Fibroblast of skin of right quadriceps (primary cell): ENCODE data around the gene DOCK1.

Experiments used
- DNase-seq: peaks from one replicate; pipeline ENCODE4 v3.0.0-alpha.2; 2013

DOCK1 gene

DNA sequence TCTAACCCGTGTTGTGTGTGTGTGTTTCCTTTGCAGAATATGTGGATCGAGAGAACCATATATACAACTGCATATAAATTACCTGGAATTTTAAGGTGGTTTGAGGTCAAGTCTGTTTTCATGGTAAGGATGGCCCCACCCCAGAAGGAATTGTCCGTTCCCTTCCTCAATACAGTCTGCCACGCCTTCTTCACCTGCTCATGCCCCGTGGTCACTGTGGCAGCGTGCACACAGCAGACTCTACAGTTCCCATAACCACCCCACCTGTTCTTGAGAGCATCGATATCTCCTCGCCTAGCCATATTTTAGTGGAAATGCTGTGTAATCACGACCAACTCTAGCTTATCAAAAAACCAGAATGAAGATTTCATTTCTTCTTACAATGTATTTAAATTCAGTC is 509.9 kb downstream of the DOCK1 start:
- no peak for DNase-seq

DNA sequence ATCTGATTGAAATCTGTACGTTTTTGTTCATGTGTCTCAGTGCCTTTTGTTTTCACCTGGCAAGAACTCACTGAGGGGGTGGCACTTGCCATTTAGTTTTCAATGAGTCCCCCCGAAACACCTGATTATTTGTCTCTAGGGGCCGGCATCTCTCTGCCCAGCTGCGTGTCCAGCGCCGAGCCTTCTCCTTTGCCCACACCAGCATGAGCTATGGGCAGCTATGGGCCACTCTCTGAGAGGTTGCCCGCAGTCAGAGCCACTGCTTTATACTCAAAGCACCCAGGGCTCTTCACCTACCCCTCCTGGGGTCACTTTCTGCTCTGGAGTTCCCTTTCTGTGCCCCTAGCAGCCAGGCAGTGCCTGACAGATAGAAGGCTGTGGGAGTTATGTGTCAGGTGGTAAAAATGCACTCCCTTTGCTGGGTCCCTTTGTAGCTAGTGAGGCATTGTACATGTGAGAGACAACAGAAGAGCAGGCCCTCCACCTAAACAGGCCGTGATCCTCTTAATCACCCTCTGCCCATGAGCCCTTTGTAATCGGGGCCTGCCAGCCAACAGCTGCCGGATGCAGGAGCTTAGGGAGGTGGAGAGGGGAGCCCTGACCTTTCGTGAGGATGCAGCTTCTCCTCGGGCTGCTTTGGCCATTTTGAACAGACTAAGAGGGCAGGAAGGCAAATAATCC is 510.8 kb downstream of the DOCK1 start:
- no peak for DNase-seq

DNA sequence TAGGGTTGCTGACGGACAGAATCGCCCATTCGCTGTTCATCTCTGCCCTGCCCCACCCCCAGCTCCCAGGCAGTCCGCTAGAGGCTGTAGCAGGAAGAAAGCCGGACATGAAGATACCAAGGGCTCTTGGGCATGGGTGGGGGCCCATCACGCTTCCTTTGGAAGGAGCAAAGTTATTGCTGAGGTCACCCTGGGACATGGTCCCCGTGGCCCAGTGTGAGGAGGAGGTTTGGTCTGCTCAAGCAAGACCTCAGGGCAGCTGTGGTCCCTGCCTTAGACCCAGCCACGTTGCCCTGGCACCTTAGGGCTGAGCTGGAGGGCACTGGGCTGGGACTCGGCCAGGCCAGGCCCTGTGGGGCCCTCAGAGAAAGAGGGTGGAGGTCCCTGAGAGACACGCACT is 511.8 kb downstream of the DOCK1 start:
- no peak for DNase-seq

DNA sequence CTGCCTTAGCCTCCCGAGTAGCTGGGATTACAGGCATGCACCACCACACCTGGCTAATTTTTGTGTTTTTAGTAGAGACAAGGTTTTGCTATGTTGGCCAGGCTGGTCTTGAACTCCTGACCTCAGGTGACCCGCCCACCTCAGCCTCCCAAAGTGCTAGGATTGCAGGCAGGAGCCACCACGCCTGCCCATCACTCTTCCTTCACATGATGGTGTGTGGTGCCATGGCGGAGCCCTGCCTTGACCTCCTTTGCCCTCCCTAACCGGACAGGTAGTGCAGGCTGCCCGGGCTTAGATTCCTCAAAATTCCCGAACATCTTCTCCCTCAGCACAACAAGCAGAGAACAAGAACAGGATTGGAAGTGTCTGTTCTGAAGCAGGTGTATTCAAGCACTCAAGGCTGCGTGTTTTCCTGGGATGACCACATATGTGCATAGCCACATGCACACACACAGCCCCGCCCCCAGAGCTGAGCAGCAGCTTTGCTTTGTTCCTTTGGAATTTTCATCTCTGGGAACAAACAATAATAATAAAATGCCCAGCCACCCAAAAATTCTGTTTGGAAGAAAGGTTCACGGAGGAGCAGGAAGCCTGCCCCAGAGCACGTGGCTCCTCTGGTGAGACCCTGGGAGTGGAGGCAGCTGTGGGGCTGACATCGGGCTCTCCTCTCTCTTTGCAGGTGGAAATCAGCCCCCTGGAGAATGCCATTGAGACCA is 512.6 kb downstream of the DOCK1 start:
- DNase-seq, result no peak

DNA sequence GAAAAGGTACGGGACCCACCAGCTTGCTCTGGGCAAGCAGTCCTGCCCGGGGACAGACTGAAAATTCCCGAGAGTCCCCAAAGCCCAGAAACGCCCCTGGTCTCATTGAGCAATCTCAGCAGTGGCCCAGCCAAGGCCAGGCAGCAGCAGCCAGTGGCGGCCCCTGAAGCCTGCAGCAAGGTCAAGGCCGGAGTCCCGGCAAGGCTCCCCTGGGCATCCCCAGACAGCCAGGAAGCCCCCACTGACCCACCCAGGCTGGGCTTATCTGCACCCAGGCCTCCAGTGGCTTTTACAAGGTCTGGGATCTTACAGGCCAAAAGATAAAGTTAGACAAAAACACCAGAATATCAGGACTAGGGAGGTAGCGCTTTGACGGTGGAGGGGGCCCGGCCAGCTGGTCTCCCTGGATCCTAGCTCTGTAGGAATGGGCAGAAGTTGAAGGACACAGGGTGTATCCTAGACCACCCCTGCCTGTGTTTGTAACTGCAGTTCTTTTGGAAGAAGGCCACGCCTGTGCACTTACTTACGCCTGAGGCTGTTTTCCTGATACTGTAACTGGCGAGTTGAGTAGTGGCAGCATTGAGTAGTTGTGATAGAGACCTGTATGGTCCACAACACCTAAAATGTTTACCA is 513.4 kb downstream of the DOCK1 start:
- no peak for DNase-seq

DNA sequence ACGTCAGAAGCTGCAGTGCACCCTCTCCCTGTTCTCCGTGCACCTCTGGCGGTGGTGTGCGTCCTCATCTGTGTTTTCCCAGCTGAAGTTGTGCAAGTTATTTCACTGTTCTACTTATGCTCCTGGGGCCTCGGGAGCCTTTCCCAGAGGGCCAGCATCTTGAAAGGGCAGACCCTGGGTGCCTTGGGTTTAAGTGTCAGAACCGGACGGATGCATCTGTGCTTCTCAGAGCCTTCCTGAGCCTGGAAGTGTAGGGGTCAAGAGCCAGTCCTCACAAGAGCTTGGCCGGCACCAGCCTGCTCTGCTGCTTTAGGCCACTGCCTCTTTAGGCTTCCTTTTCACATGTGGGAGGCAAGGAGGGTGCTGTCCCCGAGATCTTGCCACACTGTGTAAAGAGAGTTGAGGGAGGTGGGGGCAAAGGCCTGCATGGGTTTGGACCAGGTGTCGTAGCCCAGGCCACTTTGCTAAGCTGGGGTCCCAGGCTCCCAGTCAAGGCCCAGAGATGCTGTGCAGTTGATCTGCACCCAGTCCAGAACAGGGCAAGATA is 515.0 kb downstream of the DOCK1 start:
- DNase-seq, result no peak

DNA sequence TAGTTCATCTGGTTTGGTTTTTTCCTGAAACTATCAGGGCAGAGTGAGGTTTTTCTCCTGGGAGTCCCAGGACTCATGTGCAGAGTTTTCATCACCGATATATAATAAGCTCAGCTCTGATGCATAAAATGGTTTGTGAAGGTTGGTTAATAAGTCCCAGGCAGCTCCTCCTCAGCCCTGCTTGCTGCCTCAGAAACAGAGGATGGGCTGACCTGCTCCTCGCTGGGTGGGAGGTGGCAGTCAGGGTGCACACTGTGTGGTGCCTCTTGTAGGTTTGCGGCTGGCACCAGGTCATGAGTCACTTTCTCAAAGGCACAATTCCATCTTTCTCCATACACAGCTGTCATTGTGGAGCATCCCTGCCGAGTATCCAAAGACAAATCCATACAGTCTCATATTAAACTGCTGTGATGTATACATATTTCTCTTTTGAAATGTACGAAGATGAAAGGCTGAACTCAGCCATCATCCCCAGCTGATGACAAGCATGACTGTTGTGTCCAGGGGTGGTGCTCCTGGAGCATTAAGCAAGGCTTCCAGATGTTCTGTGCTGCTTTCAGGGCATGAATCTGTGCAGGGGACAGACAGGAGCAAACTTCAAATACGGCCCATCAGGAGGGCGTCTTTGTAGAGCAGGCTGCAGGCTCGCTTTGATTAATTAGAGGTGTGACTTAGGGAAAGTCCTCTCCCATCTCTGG is 518.1 kb downstream of the DOCK1 start:
- no peak for DNase-seq

DNA sequence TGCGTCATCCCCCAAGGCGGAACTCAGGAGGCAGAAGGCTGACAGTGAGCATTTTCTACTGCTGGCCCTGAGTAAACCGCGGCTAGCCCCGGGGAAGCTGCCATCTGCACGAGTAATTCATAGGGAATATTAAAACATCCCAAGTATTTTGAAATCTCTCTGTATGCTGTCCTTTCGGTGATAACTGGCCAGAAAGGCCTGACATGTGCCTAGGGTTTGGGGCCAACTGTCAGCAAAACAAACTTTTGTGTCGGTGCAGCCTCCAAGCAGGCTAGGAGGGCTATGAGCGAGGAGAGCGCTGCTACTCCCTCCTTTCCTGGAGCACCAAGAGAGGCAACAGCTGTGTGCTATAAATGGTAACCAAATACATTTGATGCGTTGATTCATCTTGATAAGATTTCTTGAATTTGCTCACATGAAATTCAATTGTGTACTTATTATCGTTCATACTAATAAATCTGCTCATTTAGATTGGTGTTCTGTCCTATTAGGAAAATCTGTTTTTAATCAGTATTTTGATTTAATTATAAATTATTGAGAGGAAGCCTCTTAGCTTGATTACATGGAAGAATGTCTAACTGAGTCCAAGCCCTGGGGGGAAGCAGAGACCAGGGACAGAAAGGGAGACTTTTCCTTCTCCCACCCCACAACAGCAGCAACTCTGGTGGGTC is 519.5 kb downstream of the DOCK1 start:
- peak; percentile 24 for DNase-seq

DNA sequence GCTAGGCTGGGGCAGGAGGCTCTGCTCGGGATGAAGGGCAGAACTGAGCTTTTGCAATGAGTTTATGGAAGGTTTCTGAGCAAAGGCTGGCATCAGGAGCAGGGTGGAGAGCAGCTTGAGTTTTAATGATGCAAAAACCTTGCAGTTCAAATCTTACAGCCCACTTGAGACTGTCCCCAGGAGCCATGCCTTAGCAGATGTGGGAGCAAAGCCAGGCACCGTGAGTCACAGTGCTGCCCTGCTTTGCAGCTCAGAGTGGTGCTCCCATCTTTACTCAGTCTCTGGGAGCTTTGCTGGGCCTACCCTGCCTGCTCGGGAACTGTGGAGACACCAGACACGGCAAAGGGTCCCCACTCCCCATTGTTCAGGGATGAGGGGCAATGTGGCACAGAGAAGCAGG is 521.5 kb downstream of the DOCK1 start:
- no peak for DNase-seq

DNA sequence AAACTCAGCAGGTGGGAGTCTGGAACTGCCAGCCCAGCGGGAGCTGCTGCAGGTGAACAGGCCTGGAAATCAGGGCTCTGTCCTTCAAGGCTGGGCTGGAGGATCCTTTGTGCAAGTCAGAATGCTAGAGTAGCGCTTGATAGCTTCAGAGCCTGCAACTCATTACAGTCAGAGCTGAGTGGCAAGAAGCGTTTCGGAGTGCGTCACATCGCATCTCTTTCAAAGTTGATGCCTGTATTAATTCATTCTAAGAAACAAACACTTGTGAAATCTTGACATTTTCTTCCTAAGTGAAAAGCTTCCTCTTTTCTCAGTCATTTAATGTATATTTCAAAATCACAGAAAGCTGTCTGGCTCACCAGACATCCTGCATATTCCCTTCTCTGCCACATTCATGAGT is 522.7 kb downstream of the DOCK1 start:
- DNase-seq, result no peak

DNA sequence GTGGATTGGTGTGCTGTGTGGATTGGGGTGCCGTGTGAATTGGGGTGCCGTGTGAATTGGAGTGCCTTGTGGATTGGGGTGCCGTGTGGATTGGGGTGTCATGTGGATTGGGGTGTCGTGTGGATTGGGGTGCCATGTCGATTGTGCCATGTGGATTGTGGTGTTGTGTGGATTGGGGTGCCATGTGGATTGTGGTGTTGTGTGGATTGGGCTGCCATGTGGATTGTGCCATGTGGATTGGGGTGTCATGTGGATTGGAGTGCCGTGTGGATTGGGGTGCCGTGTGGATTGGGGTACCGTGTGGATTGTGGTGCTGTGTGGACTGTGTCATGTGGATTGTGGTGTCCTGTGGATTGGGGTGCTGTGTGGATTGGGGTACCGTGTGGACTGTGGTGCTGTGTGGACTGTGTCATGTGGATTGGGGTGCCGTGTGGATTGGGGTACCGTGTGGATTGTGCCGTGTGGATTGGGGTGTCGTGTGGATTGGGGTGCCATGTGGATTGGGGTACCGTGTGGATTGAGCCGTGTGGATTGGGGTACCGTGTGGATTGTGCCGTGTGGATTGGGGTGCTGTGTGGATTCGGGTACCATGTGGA is 523.3 kb downstream of the DOCK1 start:
- DNase-seq, result no peak

DNA sequence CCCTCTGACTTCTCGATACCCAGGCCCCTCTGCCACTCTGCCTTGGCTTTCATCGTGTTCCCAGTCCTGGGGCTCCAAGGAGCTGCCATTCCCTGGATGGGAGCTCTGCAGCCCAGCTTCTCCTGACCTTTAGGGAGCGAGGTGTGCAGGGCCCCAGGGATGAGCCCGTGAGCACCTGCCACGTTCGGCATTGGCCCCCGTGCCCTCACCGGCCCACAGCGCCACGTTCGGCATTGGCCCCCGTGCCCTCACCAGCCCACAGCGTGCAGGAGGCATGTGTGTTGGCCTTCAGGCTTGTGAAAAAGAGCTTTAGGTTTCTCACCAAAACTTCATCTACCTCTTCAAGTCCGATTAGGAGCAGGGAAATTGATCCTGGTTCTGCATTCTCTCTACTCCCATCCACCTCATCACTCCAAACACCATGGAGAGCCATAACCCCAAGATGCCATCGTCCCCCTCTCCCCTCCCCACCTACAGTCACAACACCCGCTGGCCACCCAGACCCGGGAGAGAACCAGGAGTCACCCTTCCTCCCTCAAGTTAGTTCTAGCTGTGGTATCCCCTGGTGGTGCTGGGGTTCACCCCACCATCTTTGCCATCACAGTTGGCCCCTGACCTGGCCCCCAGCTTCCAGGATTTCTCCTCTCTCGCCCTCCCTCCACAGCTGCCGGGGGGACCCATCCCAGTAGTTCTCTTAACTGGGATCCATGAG is 524.5 kb downstream of the DOCK1 start:
- no peak for DNase-seq

DNA sequence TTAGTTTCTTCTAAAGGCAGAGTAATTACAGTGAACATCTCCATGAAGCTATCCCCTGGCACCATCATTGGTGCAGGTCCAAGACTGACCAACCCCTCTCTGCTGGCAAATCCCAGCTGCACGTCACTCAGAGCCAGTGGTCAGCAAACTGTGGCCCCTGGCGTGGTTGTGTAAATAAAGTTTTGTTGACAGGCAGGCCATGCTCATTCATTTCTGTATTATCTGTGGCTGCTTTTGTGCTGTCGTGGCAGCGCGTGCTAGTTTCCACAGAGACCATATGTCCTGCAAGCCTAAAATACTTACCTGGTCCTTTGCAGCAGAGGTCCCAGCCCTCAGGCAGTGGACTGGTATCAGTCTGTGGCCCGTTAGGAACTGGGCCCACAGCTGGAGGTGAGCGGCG is 526.3 kb downstream of the DOCK1 start:
- DNase-seq, result no peak

DNA sequence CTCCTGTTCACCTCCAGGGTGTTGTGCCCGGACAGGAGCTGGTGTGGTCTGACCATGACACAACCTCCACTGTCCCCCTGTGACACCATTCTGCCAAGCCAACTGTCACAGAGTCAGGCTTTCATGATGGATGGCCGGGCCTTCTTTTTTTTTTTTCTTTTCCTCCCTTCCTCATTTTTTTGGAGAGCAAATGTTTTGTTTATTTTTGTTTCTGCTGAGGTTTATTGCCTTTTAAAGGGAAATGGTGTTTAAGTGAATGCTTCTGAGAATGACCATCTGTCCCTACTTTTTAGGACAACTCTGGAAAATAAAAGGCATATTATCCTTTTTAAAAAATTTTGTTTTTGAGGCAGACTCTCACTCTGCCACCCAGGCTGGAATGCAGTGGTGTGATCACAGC is 528.8 kb downstream of the DOCK1 start:
- no peak for DNase-seq

DNA sequence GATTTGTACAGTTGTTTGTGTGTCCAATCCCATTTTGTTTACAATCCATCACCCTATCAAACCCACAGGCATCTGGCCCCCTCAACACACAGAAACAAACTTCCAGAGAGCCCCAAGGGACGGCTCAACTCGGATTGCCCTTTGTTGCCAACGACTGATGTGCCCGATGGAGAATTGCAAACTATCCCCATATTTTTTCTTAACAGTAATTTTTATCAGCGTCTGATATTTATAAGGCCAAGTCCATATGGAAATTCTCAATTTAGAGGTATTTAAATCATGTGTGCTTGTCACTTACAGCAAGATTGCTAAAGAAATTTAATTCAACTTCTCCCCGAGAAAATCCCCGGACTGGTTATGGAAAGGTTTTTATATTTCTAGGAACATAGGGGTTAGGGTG is 530.0 kb downstream of the DOCK1 start:
- no peak for DNase-seq

DNA sequence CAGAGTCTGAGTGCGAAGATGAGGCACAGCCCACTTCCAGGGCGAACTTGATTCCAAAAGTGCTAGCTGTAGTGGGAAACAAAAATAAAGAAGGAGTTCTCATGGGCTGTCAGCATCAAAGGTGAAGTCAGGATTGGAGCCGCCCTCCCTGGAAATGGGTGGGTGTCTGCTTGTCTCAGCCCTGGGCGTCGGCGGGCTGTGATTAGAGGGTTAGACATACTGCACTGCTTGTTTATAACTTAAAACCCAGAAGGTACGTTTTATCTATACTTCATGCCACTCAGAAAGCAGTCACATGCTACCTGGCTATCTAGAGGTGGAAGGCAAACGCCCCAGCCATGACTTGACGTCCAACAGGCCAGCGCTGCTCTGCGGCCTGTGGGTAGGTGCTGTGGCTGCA is 535.1 kb downstream of the DOCK1 start:
- DNase-seq, result no peak

DNA sequence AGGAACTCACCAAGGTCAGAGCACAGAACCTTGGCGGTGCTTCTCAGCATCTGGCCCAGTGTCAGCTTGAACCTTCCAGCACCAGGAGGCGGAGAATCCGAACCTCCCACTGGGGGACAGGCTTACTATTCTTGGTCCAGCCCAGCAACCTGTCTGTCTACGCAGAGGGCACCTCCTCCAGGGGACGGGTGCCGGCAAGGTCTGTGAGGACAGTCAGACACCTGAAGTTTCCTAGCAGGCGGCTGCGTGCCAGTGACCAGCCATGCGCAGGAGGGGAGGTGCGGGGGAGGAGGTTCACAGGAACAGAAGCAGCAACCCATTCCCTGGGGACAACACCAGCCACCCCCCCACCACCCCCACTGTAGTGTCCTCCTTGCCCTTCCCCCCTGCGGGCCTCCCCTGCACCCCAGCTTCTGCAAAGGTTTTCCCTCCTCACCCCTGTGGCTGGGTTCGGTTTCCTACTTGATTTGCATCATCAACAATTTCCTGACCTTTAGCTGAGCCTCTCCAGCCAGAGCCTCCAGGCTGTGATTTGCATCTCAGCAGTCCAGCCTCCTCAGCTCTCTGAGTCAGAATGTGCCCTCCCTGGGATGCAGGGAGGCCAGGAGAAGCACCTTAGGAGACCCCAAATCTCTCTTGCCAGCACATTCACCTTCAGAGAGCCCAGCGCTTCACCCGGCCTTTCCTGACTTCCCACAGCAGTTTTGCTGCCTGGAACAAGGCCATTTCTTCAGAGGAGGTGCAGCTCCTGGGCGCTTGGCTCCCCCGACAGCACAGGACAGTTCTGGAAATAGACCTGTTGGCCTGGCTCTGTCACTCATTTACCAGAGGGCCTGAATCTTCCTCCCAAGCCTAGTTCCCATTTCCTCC is 536.4 kb downstream of the DOCK1 start:
- DNase-seq, result no peak

DNA sequence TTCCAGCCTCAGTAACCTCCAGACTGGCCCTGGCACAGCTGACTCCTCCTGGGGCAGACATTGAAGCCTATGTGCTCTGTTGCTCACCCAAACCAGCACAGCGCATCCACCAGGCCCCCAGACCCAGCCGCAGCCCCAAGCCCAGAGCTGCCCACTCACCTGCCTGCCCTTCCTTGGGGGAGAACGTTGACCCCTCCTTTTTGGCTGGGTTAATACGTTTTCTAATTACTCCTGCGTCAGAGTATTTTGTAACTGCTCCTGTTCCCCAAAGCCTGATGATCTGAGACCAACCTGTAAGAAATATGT is 536.9 kb downstream of the DOCK1 start:
- no peak for DNase-seq

DNA sequence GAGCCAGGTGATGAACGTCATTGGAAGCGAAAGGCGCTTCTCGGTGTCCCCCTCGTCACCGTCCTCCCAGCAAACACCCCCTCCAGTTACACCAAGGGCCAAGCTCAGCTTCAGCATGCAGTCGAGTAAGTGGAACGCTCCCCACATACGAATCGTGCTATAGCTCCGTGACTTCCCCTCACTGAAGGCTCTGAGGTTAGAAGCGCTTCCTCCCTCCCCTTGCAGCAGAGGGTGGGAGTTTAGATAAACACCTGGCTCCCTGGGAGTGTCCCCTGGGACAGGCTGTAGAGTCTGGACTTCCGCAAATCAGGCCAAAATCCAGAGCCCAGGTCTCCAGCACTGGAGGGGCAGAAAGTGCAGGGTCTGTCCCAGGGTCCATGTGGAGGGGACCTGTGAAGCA is 538.9 kb downstream of the DOCK1 start:
- no peak for DNase-seq

DNA sequence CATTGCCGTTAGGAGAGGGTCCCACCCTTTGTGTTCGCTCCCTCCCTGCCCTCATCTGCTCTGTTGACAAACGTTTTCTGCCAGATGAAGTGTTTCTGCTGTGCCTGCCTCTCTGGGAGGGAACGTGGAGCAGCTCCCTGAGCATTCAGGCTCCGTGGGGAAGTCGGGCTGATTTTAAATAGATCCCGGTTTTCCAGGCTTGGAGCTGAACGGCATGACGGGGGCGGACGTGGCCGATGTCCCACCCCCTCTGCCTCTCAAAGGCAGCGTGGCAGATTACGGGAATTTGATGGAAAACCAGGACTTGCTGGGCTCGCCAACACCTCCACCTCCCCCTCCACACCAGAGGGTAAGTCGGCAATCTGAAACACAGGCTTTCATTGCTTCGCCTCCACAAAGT is 542.0 kb downstream of the DOCK1 start:
- DNase-seq, result no peak

DNA sequence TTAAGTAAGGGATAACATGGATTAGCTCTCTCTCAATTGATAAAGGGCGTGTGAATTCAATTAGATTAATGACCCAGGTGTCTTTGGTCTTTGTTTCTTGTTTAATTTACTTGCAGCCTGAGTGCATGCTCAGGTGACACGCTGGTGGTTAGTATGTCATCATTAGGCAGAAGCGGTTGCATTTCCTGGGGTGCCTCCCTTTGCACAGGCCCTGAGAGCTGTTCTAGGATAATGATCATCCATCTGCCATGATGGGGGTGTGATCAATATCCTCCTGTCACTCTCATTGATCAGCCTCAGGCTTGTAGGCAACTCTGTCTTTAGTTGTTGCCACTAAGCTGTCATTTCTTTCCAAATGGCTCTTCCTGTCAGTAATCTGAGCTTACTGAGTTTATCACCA is 544.3 kb downstream of the DOCK1 start:
- DNase-seq, result no peak
